B cell (primary cell): ENCODE data around the gene PTGFRN.

Source experiments
- CTCF ChIP-seq: fragments of 200-600 bp; IDR thresholded peaks from one replicate; pipeline ENCODE4 v1.8.0; 2022; ENCODE audit warnings: antibody characterized with exemption, mild to moderate bottlenecking
- EZH2 ChIP-seq: IDR thresholded peaks from 2 replicates; pipeline ENCODE4 v1.6.1; 2012; ENCODE audit warnings: borderline replicate concordance, low read depth, mild to moderate bottlenecking, moderate library complexity, low read length; ENCODE audit not compliant: insufficient read depth, poor library complexity, severe bottlenecking

- TF ChIP-seq CTCF = no peak
- no peak for TF ChIP-seq EZH2
Measured at GRCh38 chr1:117017062-117017461, 107.3 kb downstream of the PTGFRN start.
